GM23248 (cell line): ENCODE data around the gene CKAP4. TPM values are rescaled to one million over a fixed set of nuclear protein-coding genes. Genes with fewer than 3 reads are reported as not detected.

ENCODE experiments used
- DNase-seq: peaks from one replicate; pipeline ENCODE4 v3.0.0-alpha.2; 2015
- H2AFZ ChIP-seq: fragments of 200-600 bp; sonication (generic); 2 replicates; pipeline ENCODE4 v1.6.1; 2016; ENCODE audit warnings: antibody characterized with exemption
- H3F3A ChIP-seq: fragments of 200-600 bp; sonication (generic); 2 replicates; pipeline ENCODE4 v1.6.1; 2016; ENCODE audit warnings: mild to moderate bottlenecking, antibody characterized with exemption, mixed run types; ENCODE audit not compliant: insufficient read depth
- H3K27ac ChIP-seq: fragments of 200-600 bp; sonication (generic); 2 replicates; pipeline ENCODE4 v1.5.1; 2016; ENCODE audit warnings: mild to moderate bottlenecking
- H3K27me3 ChIP-seq: fragments of 200-600 bp; sonication (generic); replicated peaks from 2 replicates; pipeline ENCODE4 v1.6.1; 2016; ENCODE audit warnings: mild to moderate bottlenecking; ENCODE audit not compliant: insufficient read depth
- H3K36me3 ChIP-seq: fragments of 200-600 bp; sonication (generic); 2 replicates; pipeline ENCODE4 v1.6.1; 2016; ENCODE audit warnings: low read depth, mild to moderate bottlenecking
- H3K4me1 ChIP-seq: fragments of 200-600 bp; sonication (generic); 2 replicates; pipeline ENCODE4 v1.6.1; 2016; ENCODE audit warnings: mild to moderate bottlenecking; ENCODE audit not compliant: insufficient read depth
- H3K4me2 ChIP-seq: fragments of 200-600 bp; sonication (generic); one replicate; pipeline ENCODE4 v1.6.1; 2016; ENCODE audit warnings: mild to moderate bottlenecking; ENCODE audit not compliant: unreplicated experiment
- H3K4me3 ChIP-seq: fragments of 200-600 bp; sonication (generic); 2 replicates; pipeline ENCODE4 v1.5.1; 2016; ENCODE audit warnings: mild to moderate bottlenecking
- H3K79me2 ChIP-seq: fragments of 200-600 bp; sonication (generic); 2 replicates; pipeline ENCODE4 v1.6.1; 2016; ENCODE audit warnings: mild to moderate bottlenecking; ENCODE audit not compliant: insufficient read depth
- H3K9ac ChIP-seq: fragments of 200-600 bp; sonication (generic); 2 replicates; pipeline ENCODE4 v1.6.1; 2016; ENCODE audit warnings: mild to moderate bottlenecking
- H3K9me2 ChIP-seq: fragments of 200-600 bp; sonication (generic); 2 replicates; pipeline ENCODE4 v1.6.1; 2016; ENCODE audit warnings: mixed run types, mild to moderate bottlenecking, moderate library complexity; ENCODE audit not compliant: insufficient read depth
- H3K9me3 ChIP-seq: fragments of 200-600 bp; sonication (generic); one replicate; pipeline ENCODE4 v1.6.1; 2017; ENCODE audit warnings: low read depth
- H4K20me1 ChIP-seq: fragments of 200-600 bp; sonication (generic); 2 replicates; pipeline ENCODE4 v1.6.0; 2016; ENCODE audit not compliant: insufficient read depth
- EZH2 ChIP-seq: fragments of 200-600 bp; sonication (generic); IDR thresholded peaks from 2 replicates; pipeline ENCODE4 v1.6.1; 2018; ENCODE audit warnings: antibody characterized with exemption, mild to moderate bottlenecking; ENCODE audit not compliant: insufficient read depth, poor library complexity, severe bottlenecking
- EZH2phosphoT487 ChIP-seq: fragments of 200-600 bp; sonication (generic); IDR thresholded peaks from 2 replicates; pipeline ENCODE4 v1.6.1; 2018; ENCODE audit warnings: antibody characterized with exemption, moderate library complexity, mild to moderate bottlenecking, low read depth; ENCODE audit not compliant: insufficient read depth
- WGBS, 2 experiments: methylation state at CpG; one replicate each; pipeline ENCODE4 v1.1.6; 2015 to 2017; ENCODE audit warnings: low lambda C conversion rate in 2 of 2, low coverage in 1 of 2; ENCODE audit errors: missing lambda C conversion rate in 2 of 2; 5-methylcytosine and 5-hydroxymethylcytosine counted together
- in situ Hi-C: fragments of 300-500 bp; cut with MboI; formaldehyde crosslinking; loops from 2 replicates; pipeline ENCODE4 v1.15.0; 2020
- polyA plus RNA-seq: library from polyadenylated mRNA; unstranded; fragments of >200 nt; fragmentation: Nextera tagmentation; extraction: Ambion mirVana; gene quantifications from 2 replicates; pipeline ENCODE4 v1.2.1, GENCODE V29; 2016
- total RNA-seq: library from RNA; depleted of rRNA; stranded (reverse); fragments of >200 nt; shearing (Covaris generic); gene quantifications from 2 replicates; pipeline ENCODE4 v1.2.3, GENCODE V29; 2014

CKAP4 gene
- total and polyA plus RNA-seq, 2 experiments from 2014 or later = 219 to 318 TPM

GRCh38 chr12:106219043-106219442 lies 28.8 kb downstream of the CKAP4 start:
- no peak overlapping the region for H3K4me3 ChIP-seq
- H3K79me2 ChIP-seq = no peaks in the 10 kb centered on the region
- H3K36me3 ChIP-seq = no peaks in the 10 kb centered on the region
- no peak overlapping the region for H3K4me2 ChIP-seq
- H2AFZ ChIP-seq = no peak overlapping the region
- 61 to 72% methylated on average over 1 of the region's 1 CpG for WGBS, 2 experiments
- DNase-seq = no peak
- H3K9ac ChIP-seq = no peak overlapping the region
- H4K20me1 ChIP-seq = no peaks in the 10 kb centered on the region
- TF ChIP-seq EZH2 (no peak), EZH2phosphoT487 (no peak)
- H3K9me3 ChIP-seq = no peaks in the 10 kb centered on the region
- H3F3A ChIP-seq = no peaks in the 10 kb centered on the region
- in situ Hi-C loops = no loop called here
- H3K4me1 ChIP-seq = no peaks in the 10 kb centered on the region
- H3K27ac ChIP-seq = no peak overlapping the region
- H3K27me3 ChIP-seq = 0 out of 2 replicates have a peak, but pooled peaks cover 4% of the 10 kb centered on the region
- H3K9me2 ChIP-seq = no peaks in the 10 kb centered on the region

- WGBS, 2 experiments = 59 to 67% methylated on average over 2 of the region's 2 CpGs
- no peak for DNase-seq
- Histone ChIP-seq H4K20me1 (no peaks in the 10 kb centered on the region), H3K4me2 (no peak overlapping the region), H3F3A (no peaks in the 10 kb centered on the region), H3K9me2 (no peaks in the 10 kb centered on the region), H3K9ac (no peak overlapping the region), H3K36me3 (no peaks in the 10 kb centered on the region), H2AFZ (no peak overlapping the region), H3K4me1 (no peaks in the 10 kb centered on the region), H3K4me3 (no peak overlapping the region), H3K79me2 (no peaks in the 10 kb centered on the region), H3K27me3 (0 out of 2 replicates have a peak, but pooled peaks cover 4% of the 10 kb centered on the region), H3K9me3 (no peaks in the 10 kb centered on the region), H3K27ac (no peak overlapping the region)
- TF ChIP-seq EZH2 (no peak), EZH2phosphoT487 (no peak)
- in situ Hi-C loops = no loop called here
These were observed 30.1 kb downstream of the CKAP4 start for GRCh38 chr12:106217706-106218105.

- no peaks in the 10 kb centered on the region for H3K4me1 ChIP-seq
- no peak overlapping the region for H2AFZ ChIP-seq
- in situ Hi-C loops = no loop called here
- H3K27ac ChIP-seq = no peak overlapping the region
- H3K9ac ChIP-seq = no peak overlapping the region
- no peaks in the 10 kb centered on the region for H4K20me1 ChIP-seq
- H3K4me2 ChIP-seq = no peak overlapping the region
- no peak for DNase-seq
- H3K79me2 ChIP-seq = no peaks in the 10 kb centered on the region
- no peaks in the 10 kb centered on the region for H3K36me3 ChIP-seq
- H3K9me3 ChIP-seq = no peaks in the 10 kb centered on the region
- H3K9me2 ChIP-seq = no peaks in the 10 kb centered on the region
- H3F3A ChIP-seq = no peaks in the 10 kb centered on the region
- 49 to 53% methylated on average over 4 of the region's 4 CpGs for WGBS, 2 experiments
- peaks cover 14% of the 10 kb centered on the region for H3K27me3 ChIP-seq
- no peak for TF ChIP-seq EZH2
- no peak for TF ChIP-seq EZH2phosphoT487
- H3K4me3 ChIP-seq = no peak overlapping the region
These were observed 33.2 kb downstream of the CKAP4 start for GRCh38 chr12:106214571-106214970.

- Histone ChIP-seq H3K4me3 (no peak overlapping the region), H3K4me1 (no peaks in the 10 kb centered on the region), H3K9me3 (no peaks in the 10 kb centered on the region), H3K79me2 (no peaks in the 10 kb centered on the region), H3K27ac (no peak overlapping the region), H3K36me3 (no peaks in the 10 kb centered on the region), H2AFZ (no peak overlapping the region), H3F3A (no peaks in the 10 kb centered on the region), H3K9me2 (no peaks in the 10 kb centered on the region), H3K4me2 (no peak overlapping the region), H3K9ac (no peak overlapping the region), H4K20me1 (no peaks in the 10 kb centered on the region), H3K27me3 (peaks cover 19% of the 10 kb centered on the region)
- WGBS, 2 experiments = 43 to 47% methylated on average over 6 of the region's 6 CpGs
- in situ Hi-C loops = no loop called here
- DNase-seq = peak; percentile 16
- TF ChIP-seq EZH2 = no peak
- no peak for TF ChIP-seq EZH2phosphoT487
These were observed 34.2 kb downstream of the CKAP4 start for GRCh38 chr12:106213662-106214061.

- no peaks in the 10 kb centered on the region for H3K9me2 ChIP-seq
- no peak overlapping the region for H3K9ac ChIP-seq
- no peaks in the 10 kb centered on the region for H3F3A ChIP-seq
- no peak for TF ChIP-seq EZH2
- no peak for TF ChIP-seq EZH2phosphoT487
- DNase-seq = no peak
- no peaks in the 10 kb centered on the region for H3K4me1 ChIP-seq
- H3K79me2 ChIP-seq = no peaks in the 10 kb centered on the region
- peaks cover 19% of the 10 kb centered on the region for H3K27me3 ChIP-seq
- no peaks in the 10 kb centered on the region for H4K20me1 ChIP-seq
- no peak overlapping the region for H2AFZ ChIP-seq
- H3K4me2 ChIP-seq = no peak overlapping the region
- no peak overlapping the region for H3K4me3 ChIP-seq
- no peaks in the 10 kb centered on the region for H3K36me3 ChIP-seq
- no peaks in the 10 kb centered on the region for H3K9me3 ChIP-seq
- in situ Hi-C loops = no loop called here
- 44 to 45% methylated on average over 8 of the region's 8 CpGs for WGBS, 2 experiments
- H3K27ac ChIP-seq = no peak overlapping the region
These were observed 35.8 kb downstream of the CKAP4 start for GRCh38 chr12:106211973-106212372.
